ENCODE results near the gene CXCL5. TPM values are rescaled to one million over a fixed set of nuclear protein-coding genes. Genes with fewer than 3 reads are reported as not detected.

The CXCL5 gene
- total and polyA plus RNA-seq, 2 experiments from 2014 or later = 7.5 to 7.6 TPM

DNA sequence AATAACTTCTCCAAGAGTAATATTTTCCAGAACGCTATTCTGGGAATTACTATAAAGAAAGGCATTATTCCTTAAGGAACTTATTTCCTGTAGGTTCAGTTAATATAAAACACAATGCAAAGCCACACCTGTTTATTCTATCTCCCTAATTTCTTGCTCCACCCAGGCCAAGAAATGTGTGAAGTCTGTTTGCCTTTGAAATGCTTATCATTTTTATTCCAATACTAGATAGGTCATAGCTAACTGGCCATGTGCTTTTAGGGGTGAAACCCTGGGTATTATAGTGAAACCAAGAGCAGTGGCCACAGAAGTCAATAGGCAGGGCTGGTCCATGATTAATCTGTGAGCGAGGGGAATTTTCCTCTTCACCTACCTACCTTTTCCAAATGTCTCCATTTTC lies 25.2 kb upstream of the CXCL5 start:
- no peaks in the 10 kb centered on the region; the same call in 2 of the 3 replicates for H3K36me3 Mint-ChIP-seq (ENCODE audit: low read depth)
- Histone ChIP-seq H3K27me3 (ENCODE audit: insufficient read depth) (no peaks in the 10 kb centered on the region), H3K4me1 (ENCODE audit: insufficient read depth) (0 out of 2 replicates have a peak, but pooled peaks cover 2% of the 10 kb centered on the region), H4K20me1 (replicated peaks; ENCODE audit: insufficient read depth) (no peaks in the 10 kb centered on the region), H3F3A (replicated peaks; ENCODE audit: low read depth) (0 out of 2 replicates have a peak, but pooled peaks cover 2% of the 10 kb centered on the region), H2AFZ (no peak overlapping the region), H3K4me2 (no peak overlapping the region), H3K9me2 (ENCODE audit: insufficient read depth) (no peaks in the 10 kb centered on the region), H3K4me3 (no peak overlapping the region), H3K36me3 (ENCODE audit: insufficient read depth) (no peaks in the 10 kb centered on the region), H3K27ac (ENCODE audit: low read depth) (no peak overlapping the region), H3K79me2 (replicated peaks; ENCODE audit: insufficient read depth) (no peaks in the 10 kb centered on the region)
- DNase-seq (ENCODE audit: low spot score) = no peak
- TF ChIP-seq, protein P1, sequence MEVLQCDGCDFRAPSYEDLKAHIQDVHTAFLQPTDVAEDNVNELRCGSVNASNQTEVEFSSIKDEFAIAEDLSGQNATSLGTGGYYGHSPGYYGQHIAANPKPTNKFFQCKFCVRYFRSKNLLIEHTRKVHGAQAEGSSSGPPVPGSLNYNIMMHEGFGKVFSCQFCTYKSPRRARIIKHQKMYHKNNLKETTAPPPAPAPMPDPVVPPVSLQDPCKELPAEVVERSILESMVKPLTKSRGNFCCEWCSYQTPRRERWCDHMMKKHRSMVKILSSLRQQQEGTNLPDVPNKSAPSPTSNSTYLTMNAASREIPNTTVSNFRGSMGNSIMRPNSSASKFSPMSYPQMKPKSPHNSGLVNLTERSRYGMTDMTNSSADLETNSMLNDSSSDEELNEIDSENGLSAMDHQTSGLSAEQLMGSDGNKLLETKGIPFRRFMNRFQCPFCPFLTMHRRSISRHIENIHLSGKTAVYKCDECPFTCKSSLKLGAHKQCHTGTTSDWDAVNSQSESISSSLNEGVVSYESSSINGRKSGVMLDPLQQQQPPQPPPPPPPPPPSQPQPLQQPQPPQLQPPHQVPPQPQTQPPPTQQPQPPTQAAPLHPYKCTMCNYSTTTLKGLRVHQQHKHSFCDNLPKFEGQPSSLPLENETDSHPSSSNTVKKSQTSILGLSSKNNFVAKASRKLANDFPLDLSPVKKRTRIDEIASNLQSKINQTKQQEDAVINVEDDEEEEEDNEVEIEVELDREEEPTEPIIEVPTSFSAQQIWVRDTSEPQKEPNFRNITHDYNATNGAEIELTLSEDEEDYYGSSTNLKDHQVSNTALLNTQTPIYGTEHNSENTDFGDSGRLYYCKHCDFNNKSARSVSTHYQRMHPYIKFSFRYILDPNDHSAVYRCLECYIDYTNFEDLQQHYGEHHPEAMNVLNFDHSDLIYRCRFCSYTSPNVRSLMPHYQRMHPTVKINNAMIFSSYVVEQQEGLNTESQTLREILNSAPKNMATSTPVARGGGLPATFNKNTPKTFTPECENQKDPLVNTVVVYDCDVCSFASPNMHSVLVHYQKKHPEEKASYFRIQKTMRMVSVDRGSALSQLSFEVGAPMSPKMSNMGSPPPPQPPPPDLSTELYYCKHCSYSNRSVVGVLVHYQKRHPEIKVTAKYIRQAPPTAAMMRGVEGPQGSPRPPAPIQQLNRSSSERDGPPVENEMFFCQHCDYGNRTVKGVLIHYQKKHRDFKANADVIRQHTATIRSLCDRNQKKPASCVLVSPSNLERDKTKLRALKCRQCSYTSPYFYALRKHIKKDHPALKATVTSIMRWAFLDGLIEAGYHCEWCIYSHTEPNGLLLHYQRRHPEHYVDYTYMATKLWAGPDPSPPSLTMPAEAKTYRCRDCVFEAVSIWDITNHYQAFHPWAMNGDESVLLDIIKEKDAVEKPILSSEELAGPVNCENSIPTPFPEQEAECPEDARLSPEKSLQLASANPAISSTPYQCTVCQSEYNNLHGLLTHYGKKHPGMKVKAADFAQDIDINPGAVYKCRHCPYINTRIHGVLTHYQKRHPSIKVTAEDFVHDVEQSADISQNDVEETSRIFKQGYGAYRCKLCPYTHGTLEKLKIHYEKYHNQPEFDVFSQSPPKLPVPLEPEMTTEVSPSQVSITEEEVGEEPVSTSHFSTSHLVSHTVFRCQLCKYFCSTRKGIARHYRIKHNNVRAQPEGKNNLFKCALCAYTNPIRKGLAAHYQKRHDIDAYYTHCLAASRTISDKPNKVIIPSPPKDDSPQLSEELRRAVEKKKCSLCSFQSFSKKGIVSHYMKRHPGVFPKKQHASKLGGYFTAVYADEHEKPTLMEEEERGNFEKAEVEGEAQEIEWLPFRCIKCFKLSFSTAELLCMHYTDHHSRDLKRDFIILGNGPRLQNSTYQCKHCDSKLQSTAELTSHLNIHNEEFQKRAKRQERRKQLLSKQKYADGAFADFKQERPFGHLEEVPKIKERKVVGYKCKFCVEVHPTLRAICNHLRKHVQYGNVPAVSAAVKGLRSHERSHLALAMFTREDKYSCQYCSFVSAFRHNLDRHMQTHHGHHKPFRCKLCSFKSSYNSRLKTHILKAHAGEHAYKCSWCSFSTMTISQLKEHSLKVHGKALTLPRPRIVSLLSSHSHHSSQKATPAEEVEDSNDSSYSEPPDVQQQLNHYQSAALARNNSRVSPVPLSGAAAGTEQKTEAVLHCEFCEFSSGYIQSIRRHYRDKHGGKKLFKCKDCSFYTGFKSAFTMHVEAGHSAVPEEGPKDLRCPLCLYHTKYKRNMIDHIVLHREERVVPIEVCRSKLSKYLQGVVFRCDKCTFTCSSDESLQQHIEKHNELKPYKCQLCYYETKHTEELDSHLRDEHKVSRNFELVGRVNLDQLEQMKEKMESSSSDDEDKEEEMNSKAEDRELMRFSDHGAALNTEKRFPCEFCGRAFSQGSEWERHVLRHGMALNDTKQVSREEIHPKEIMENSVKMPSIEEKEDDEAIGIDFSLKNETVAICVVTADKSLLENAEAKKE (CRISPR knock-in tag; IDR thresholded peaks at IDR 0.05) = no peak
- TF ChIP-seq EZH2phosphoT487 (IDR thresholded peaks at IDR 0.05; ENCODE audit: unreplicated experiment) = no peak
- TF ChIP-seq, protein P2, sequence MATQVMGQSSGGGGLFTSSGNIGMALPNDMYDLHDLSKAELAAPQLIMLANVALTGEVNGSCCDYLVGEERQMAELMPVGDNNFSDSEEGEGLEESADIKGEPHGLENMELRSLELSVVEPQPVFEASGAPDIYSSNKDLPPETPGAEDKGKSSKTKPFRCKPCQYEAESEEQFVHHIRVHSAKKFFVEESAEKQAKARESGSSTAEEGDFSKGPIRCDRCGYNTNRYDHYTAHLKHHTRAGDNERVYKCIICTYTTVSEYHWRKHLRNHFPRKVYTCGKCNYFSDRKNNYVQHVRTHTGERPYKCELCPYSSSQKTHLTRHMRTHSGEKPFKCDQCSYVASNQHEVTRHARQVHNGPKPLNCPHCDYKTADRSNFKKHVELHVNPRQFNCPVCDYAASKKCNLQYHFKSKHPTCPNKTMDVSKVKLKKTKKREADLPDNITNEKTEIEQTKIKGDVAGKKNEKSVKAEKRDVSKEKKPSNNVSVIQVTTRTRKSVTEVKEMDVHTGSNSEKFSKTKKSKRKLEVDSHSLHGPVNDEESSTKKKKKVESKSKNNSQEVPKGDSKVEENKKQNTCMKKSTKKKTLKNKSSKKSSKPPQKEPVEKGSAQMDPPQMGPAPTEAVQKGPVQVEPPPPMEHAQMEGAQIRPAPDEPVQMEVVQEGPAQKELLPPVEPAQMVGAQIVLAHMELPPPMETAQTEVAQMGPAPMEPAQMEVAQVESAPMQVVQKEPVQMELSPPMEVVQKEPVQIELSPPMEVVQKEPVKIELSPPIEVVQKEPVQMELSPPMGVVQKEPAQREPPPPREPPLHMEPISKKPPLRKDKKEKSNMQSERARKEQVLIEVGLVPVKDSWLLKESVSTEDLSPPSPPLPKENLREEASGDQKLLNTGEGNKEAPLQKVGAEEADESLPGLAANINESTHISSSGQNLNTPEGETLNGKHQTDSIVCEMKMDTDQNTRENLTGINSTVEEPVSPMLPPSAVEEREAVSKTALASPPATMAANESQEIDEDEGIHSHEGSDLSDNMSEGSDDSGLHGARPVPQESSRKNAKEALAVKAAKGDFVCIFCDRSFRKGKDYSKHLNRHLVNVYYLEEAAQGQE (IDR thresholded peaks at IDR 0.05; ENCODE audit: unreplicated experiment) = no peak
- no peak; the same call in 1 of the 2 replicates for TF ChIP-seq NANOG (IDR thresholded peaks at IDR 0.05; ENCODE audit: borderline replicate concordance)
- TF ChIP-seq JUNB (IDR thresholded peaks at IDR 0.05; ENCODE audit: unreplicated experiment) = no peak
- TF ChIP-seq, protein P3, sequence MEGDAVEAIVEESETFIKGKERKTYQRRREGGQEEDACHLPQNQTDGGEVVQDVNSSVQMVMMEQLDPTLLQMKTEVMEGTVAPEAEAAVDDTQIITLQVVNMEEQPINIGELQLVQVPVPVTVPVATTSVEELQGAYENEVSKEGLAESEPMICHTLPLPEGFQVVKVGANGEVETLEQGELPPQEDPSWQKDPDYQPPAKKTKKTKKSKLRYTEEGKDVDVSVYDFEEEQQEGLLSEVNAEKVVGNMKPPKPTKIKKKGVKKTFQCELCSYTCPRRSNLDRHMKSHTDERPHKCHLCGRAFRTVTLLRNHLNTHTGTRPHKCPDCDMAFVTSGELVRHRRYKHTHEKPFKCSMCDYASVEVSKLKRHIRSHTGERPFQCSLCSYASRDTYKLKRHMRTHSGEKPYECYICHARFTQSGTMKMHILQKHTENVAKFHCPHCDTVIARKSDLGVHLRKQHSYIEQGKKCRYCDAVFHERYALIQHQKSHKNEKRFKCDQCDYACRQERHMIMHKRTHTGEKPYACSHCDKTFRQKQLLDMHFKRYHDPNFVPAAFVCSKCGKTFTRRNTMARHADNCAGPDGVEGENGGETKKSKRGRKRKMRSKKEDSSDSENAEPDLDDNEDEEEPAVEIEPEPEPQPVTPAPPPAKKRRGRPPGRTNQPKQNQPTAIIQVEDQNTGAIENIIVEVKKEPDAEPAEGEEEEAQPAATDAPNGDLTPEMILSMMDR (conservative IDR thresholded peaks at IDR 0.05; ENCODE audit: low read depth in 2 of 2) = no peak
- no peak for TF ChIP-seq ZNF331 (CRISPR knock-in tag; IDR thresholded peaks at IDR 0.05; ENCODE audit: low read depth)
- ATAC-seq = no peak
- no peak overlapping the region for H3K4me3 Mint-ChIP-seq
- peaks cover 2% of the 10 kb centered on the region for H3K27me3 Mint-ChIP-seq (ENCODE audit: insufficient read depth, low read depth, poor library complexity)
- no peaks in the 10 kb centered on the region for H3K9me3 Mint-ChIP-seq
- peaks cover 2% of the 10 kb centered on the region; the same call in 2 of the 3 replicates for H3K4me1 Mint-ChIP-seq
- H3K27ac Mint-ChIP-seq = no peak overlapping the region
